ENCODE data around the gene RIT2.

The RIT2 gene

GRCh38 chr18:43068781-43069180 is 46.7 kb downstream of the RIT2 start:
- TF ChIP-seq Cebpa-rat (IDR thresholded peaks at IDR 0.05), result no peak
- Histone ChIP-seq H4K20me1 (no peaks in the 10 kb centered on the region), H3K9me3 (replicated peaks in 1 of 11) (no peaks in the 10 kb centered on the region), H3K27ac (no peak overlapping the region), H3K4me3 (no peak overlapping the region), H3K36me3 (no peaks in the 10 kb centered on the region), H3K9ac (no peak overlapping the region), H3K4me1 (no peaks in the 10 kb centered on the region), H3K27me3 (no peaks in the 10 kb centered on the region), H3K4me2 (no peak overlapping the region)

GRCh38 chr18:43067570-43067969 is 47.9 kb downstream of the RIT2 start:
- no peak overlapping the region for H3K4me3 ChIP-seq
- no peaks in the 10 kb centered on the region for H4K20me1 ChIP-seq
- no peaks in the 10 kb centered on the region for H3K27me3 ChIP-seq
- H3K4me1 ChIP-seq, result no peaks in the 10 kb centered on the region
- H3K36me3 ChIP-seq, result no peaks in the 10 kb centered on the region
- no peak overlapping the region for H3K27ac ChIP-seq
- no peak for TF ChIP-seq Cebpa-rat (IDR thresholded peaks at IDR 0.05)
- H3K9ac ChIP-seq, result no peak overlapping the region
- no peaks in the 10 kb centered on the region for H3K9me3 ChIP-seq (replicated peaks in 1 of 11)
- H3K4me2 ChIP-seq, result no peak overlapping the region

GRCh38 chr18:43061816-43062215 is 53.7 kb downstream of the RIT2 start:
- no peak for TF ChIP-seq Cebpa-rat (IDR thresholded peaks at IDR 0.05)
- Histone ChIP-seq H3K4me1 (no peaks in the 10 kb centered on the region), H3K27ac (no peak overlapping the region), H3K27me3 (no peaks in the 10 kb centered on the region), H3K9ac (no peak overlapping the region), H4K20me1 (no peaks in the 10 kb centered on the region), H3K4me2 (no peak overlapping the region), H3K36me3 (no peaks in the 10 kb centered on the region), H3K9me3 (replicated peaks in 1 of 11) (peaks cover 0 to 9% (median 5%) of the 10 kb centered on the region in 11 experiments; a peak in 7 of 22 replicates), H3K4me3 (no peak overlapping the region)

GRCh38 chr18:43061318-43061717 is 54.2 kb downstream of the RIT2 start:
- TF ChIP-seq Cebpa-rat (IDR thresholded peaks at IDR 0.05), result no peak
- Histone ChIP-seq H3K9me3 (replicated peaks in 1 of 11) (peaks cover 0 to 9% (median 5%) of the 10 kb centered on the region in 11 experiments; a peak in 7 of 22 replicates), H3K4me3 (no peak overlapping the region), H3K27me3 (no peaks in the 10 kb centered on the region), H3K4me1 (no peaks in the 10 kb centered on the region), H3K4me2 (no peak overlapping the region), H3K9ac (no peak overlapping the region), H3K36me3 (no peaks in the 10 kb centered on the region), H3K27ac (no peak overlapping the region), H4K20me1 (no peaks in the 10 kb centered on the region)

- H3K9me3 ChIP-seq (replicated peaks in 1 of 11), result peaks cover 0 to 9% (median 5%) of the 10 kb centered on the region in 11 experiments; a peak in 7 of 22 replicates
- no peak overlapping the region for H3K4me3 ChIP-seq
- H3K27me3 ChIP-seq, result no peaks in the 10 kb centered on the region
- H4K20me1 ChIP-seq, result no peaks in the 10 kb centered on the region
- H3K36me3 ChIP-seq, result no peaks in the 10 kb centered on the region
- no peak overlapping the region for H3K9ac ChIP-seq
- H3K4me2 ChIP-seq, result no peak overlapping the region
- H3K27ac ChIP-seq, result no peak overlapping the region
- H3K4me1 ChIP-seq, result no peaks in the 10 kb centered on the region
- no peak for TF ChIP-seq Cebpa-rat (IDR thresholded peaks at IDR 0.05)
Measured at GRCh38 chr18:43060020-43060419, 55.5 kb downstream of the RIT2 start.

- Histone ChIP-seq H3K4me2 (no peak overlapping the region), H4K20me1 (no peaks in the 10 kb centered on the region), H3K9me3 (replicated peaks in 1 of 11) (no peaks in the 10 kb centered on the region), H3K9ac (no peak overlapping the region), H3K4me3 (no peak overlapping the region), H3K4me1 (no peaks in the 10 kb centered on the region), H3K36me3 (no peaks in the 10 kb centered on the region), H3K27ac (no peak overlapping the region), H3K27me3 (no peaks in the 10 kb centered on the region)
- no peak for TF ChIP-seq Cebpa-rat (IDR thresholded peaks at IDR 0.05)
Measured at GRCh38 chr18:43054815-43055519, 60.5 kb downstream of the RIT2 start.

- no peak for TF ChIP-seq Cebpa-rat (IDR thresholded peaks at IDR 0.05)
- H3K36me3 ChIP-seq, result no peaks in the 10 kb centered on the region
- no peak overlapping the region for H3K4me3 ChIP-seq
- H3K27ac ChIP-seq, result no peak overlapping the region
- H3K4me1 ChIP-seq, result no peaks in the 10 kb centered on the region
- no peak overlapping the region for H3K9ac ChIP-seq
- no peaks in the 10 kb centered on the region for H3K9me3 ChIP-seq (replicated peaks in 1 of 11)
- no peaks in the 10 kb centered on the region for H4K20me1 ChIP-seq
- H3K27me3 ChIP-seq, result no peaks in the 10 kb centered on the region
- no peak overlapping the region for H3K4me2 ChIP-seq
Measured at GRCh38 chr18:43049021-43049420, 66.5 kb downstream of the RIT2 start.

- no peak overlapping the region for H3K4me2 ChIP-seq
- no peak overlapping the region for H3K4me3 ChIP-seq
- H3K4me1 ChIP-seq, result no peaks in the 10 kb centered on the region
- H3K36me3 ChIP-seq, result no peaks in the 10 kb centered on the region
- H4K20me1 ChIP-seq, result no peaks in the 10 kb centered on the region
- no peaks in the 10 kb centered on the region for H3K27me3 ChIP-seq
- TF ChIP-seq Cebpa-rat (IDR thresholded peaks at IDR 0.05), result no peak
- H3K9me3 ChIP-seq (replicated peaks in 1 of 11), result no peaks in the 10 kb centered on the region
- H3K27ac ChIP-seq, result no peak overlapping the region
- H3K9ac ChIP-seq, result no peak overlapping the region
Measured at GRCh38 chr18:43046322-43046721, 69.2 kb downstream of the RIT2 start.

GRCh38 chr18:43043626-43044025 is 71.9 kb downstream of the RIT2 start:
- Histone ChIP-seq H3K27me3 (no peaks in the 10 kb centered on the region), H3K9me3 (replicated peaks in 1 of 11) (no peaks in the 10 kb centered on the region), H3K27ac (no peak overlapping the region), H3K9ac (no peak overlapping the region), H3K4me1 (no peaks in the 10 kb centered on the region), H3K4me3 (no peak overlapping the region), H3K36me3 (no peaks in the 10 kb centered on the region), H4K20me1 (no peaks in the 10 kb centered on the region), H3K4me2 (no peak overlapping the region)
- no peak for TF ChIP-seq Cebpa-rat (IDR thresholded peaks at IDR 0.05)

- no peak for TF ChIP-seq Cebpa-rat (IDR thresholded peaks at IDR 0.05)
Measured at GRCh38 chr18:43040281-43040680, 75.2 kb downstream of the RIT2 start.

More at GRCh38 chr18:43040281-43040680, 75.2 kb downstream of the RIT2 start:
- Histone ChIP-seq H3K36me3 (no peaks in the 10 kb centered on the region), H3K4me3 (no peak overlapping the region), H3K27ac (no peak overlapping the region), H3K9ac (no peak overlapping the region), H3K9me3 (replicated peaks in 1 of 11) (no peaks in the 10 kb centered on the region), H3K4me1 (no peaks in the 10 kb centered on the region), H3K27me3 (no peaks in the 10 kb centered on the region), H3K4me2 (no peak overlapping the region), H4K20me1 (no peaks in the 10 kb centered on the region)

Measured in BLaER1 treated with 17β-estradiol and CSF1 and Interleukin-3, amounts not matched to agents 10 nM and 100 nM (cell line).